Activated T-cell treated with anti-CD3 and anti-CD28 coated beads, Interleukin-2, amount 50 U/mL, for 48 hours (primary cell): ENCODE data around the gene ARFIP1.
"Not testable (repeated sequence)": the region's sequence is repeated elsewhere in the genome, so short reads cannot be mapped to it uniquely, and the experiment has no call there.

Experiments
- DNase-seq, 2 experiments: peaks; one replicate each; pipeline ENCODE4 v3.0.0-alpha.2; 2020

Gene ARFIP1

DNA sequence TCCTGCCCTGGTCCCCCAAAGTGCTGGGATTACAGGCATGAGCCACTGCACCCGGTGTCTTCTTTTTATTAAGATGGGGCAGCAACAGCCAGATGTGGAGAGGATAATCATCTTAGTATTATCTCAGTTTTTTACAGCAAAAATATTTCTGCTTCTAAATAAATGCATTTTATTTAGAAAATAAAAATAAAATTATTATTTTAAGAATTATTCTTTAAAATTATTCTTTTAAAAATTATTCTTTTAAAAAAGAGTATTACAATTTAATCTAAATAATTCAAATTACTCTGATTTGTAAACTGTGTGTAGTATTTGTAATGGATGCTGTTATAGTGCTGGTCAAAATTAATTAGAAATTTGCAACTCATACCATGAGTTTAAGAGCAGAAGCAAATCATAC, 67.6 kb downstream of the ARFIP1 start:
- DNase-seq = no peak

DNA sequence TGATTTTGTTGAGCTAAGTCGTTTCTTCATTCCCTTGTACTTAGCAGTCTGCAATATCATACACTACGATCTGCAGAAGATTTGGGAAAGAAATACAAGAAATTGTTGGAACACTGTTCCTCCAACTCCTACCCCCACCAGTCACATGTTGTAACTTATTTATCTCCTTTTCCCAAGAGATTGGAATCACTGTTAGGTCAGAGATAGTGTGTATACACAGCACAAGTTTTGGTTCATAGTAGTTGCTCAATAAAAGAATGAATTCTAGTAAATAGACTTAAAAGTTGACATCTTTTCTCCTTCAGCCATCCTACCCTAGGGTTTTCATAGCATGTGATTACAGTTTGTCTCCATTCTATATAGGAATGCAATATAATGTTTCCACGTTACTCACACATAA, 68.8 kb downstream of the ARFIP1 start:
- DNase-seq = no peak

GRCh38 chr4:152849350-152849749, 69.6 kb downstream of the ARFIP1 start:
- no peak for DNase-seq

- DNase-seq = peak; percentile 25 to 42
Measured at GRCh38 chr4:152850377-152850776, 70.6 kb downstream of the ARFIP1 start.

- no peak for DNase-seq
Measured at GRCh38 chr4:152851226-152851625, 71.5 kb downstream of the ARFIP1 start.

DNA sequence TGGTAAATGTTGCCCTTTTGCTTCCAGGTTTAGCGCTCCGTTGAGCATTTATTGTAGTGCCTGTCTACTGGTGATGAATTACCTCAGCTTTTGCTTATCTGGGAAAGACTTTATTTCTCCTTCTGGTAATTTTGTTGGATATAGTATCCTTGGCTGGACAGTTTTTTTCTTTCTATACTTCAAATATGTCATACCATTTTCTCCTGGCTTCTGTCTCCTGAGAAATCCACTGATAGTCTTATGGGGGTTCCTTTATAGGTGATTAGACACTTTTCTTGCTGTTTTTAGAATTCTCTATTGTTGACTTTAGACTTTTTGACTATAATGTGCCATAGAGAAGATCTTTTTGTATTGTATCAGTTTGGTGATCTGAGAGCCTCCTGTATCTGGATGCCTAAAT, 73.5 kb downstream of the ARFIP1 start:
- DNase-seq = no peak

DNA sequence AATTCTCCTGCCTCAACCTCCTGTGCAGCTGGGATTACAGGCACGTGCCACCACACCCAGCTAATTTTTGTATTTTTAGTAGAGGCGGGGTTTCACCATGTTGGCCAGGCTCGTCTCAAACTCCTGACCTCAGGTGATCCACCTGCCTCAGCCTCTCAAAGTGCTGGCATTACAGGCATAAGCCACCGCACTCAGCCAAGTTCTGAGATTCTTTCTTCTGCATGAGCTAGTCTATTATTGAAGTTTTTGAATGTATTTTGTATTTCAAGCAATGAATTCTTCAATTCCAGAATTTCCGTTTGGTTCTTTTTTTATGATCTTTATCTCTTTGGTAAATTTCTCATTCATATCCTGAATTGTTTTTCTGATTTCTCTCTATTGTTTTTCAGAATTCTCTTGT, 74.3 kb downstream of the ARFIP1 start:
- DNase-seq = not testable (repeated sequence)

DNA sequence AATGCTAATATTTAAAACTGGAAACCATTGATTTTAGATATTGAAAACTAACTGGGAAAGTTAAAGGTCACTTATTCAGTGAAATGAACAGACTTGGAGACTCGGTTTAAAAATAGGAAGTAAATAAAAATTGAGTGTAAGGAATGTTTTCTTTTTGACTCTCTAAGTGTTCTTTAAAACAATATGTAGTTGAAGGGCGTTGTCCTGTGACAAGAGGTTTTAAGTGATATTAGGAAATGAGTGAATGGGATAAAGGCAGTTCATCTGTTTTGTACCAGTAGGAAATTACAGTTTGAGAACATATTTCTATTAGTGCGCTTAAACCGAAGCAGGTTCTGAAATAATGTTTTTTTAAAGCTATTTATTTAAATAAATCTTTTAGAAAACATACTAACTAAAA, 77.2 kb downstream of the ARFIP1 start:
- no peak for DNase-seq

DNA sequence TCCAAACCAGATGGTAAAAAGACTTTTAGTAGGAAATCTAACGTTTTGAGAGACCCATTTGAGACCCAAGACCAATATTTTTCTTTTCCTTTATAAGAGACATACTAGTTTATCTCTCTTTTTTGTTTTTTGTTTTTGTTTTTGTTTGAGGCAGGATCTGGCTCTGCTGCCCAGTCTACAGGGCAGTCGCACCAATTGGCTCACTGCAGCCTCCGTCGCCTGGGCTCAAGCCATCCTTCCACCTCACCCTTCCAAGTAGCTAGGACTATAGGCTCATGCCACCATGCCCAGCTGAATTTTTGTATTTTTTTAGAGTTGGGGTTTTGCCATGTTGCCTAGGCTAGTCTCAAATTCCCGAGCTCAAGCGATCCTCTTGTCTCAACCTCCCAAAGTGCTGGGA, 79.2 kb downstream of the ARFIP1 start:
- DNase-seq = no peak

GRCh38 chr4:152860046-152860445, 80.3 kb downstream of the ARFIP1 start:
- no peak for DNase-seq

DNA sequence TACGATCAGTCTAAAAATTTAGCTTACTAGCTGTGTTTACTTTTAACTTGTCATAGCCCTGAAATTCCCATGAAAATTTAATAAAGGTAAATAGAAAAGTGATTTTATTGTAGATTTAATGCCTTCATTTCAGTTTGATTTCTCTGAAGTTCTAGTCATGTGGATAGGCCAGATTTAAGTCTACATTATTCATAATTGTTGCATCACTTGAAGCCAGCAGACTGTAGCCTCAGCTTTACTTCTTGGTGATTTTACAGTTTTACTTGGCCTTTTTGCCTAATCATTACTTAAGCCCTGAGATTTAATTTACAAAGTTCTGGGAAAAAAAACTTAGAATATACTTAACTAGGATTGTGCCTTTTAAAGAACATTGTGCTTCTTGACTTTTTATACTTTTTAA, 82.9 kb downstream of the ARFIP1 start:
- DNase-seq = no peak

DNA sequence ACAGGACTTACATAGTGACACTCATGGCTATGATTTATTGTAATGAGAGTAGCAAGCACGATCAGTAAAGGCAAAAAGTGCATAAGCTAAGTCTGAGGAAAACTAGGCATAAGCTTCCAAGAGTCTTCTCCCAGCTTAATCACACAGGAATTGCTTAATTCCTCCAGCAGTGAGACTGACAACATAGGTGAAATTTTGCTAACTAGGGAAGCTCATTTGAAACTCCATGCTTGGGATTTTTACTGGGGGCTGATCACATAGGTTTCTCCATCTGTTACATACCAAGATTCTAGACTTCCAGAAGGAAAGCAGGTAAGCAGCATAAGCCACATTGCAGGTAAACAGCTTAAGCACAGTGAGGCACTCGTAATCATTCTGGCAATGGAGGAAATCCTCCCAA, 84.6 kb downstream of the ARFIP1 start:
- no peak for DNase-seq

DNA sequence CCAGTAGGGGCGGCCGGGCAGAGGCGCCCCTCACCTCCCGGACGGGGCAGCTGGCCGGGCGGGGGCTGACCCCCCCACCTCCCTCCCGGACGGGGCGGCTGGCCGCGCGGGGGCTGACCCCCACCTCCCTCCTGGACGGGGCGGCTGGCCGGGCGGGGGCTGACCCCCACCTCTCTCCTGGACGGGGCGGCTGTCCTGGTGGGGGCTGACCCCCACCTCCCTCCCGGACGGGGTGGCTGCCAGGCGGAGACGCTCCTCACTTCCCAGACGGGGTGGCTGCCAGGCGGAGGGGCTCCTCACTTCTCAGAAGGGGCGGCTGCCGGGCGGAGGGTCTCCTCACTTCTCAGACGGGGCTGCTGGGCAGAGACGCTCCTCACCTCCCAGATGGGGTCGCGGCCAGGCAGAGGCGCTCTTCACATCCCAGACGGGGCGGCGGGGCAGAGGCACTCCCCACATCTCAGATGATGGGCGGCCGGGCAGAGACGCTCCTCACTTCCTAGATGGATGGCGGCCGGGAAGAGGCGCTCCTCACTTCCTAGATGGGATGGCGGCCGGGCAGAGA, 86.8 kb downstream of the ARFIP1 start:
- DNase-seq = not testable (repeated sequence)

DNA sequence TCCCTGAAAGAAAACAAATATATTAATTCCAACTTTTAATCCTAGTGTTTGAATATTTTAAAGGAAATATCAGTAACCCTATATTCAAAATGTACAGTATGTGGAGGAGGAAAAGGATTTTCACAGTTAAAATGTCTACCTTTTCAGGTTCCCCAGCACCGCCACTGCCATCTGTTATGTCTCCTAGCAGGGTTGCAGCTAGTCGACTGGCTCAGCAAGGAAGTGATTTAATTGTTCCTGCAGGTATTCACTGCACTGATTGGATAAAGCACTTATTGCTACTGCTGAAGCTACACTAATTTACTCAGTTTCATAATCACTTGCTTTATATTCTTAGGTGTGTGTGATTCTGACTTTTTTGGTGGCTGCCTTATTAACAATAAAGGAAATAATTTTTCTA, 90.9 kb downstream of the ARFIP1 start:
- no peak for DNase-seq

- no peak for DNase-seq
Measured at GRCh38 chr4:152875261-152875660, 95.5 kb downstream of the ARFIP1 start.

DNA sequence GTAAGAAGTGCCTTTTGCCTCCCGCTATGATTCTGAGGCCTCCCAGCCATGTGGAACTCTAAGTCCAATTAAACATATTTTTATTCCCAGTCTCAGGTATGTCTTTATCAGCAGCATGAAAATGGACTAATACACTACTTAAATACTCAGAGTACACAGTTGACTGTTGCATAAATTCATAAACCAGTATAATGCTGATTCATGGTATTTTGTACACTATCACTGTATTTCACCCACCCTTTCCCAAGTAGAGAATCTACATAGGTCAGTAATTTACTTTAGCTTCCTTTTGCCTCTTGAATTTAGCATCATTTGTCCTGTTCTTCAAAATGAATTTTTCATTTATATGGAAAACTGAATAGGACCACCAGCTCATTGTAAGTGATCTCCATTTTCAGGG, 98.1 kb downstream of the ARFIP1 start:
- DNase-seq = no peak

GRCh38 chr4:152880263-152880662, 100.5 kb downstream of the ARFIP1 start:
- no peak for DNase-seq

DNA sequence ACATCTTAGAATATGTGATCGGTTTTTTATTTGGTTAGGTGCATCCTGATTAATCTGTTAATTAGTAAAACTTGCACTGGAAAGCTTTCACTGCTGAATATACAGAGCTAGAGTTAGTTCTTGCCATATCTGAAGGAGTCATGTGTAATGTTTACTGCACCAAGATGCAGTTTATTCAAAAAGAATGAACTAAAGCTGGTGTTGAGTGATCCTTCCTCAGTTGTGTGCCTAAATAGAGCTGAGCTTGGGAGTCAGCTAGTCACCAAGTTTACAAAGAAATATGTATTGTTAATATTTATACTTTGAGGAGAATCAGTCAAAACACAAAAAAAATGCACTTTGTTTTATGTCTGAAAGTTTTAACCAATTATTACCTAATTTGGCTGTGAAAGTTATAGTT, 102.2 kb downstream of the ARFIP1 start:
- DNase-seq = no peak

GRCh38 chr4:152885185-152885584, 105.4 kb downstream of the ARFIP1 start:
- no peak for DNase-seq

- DNase-seq = no peak
Measured at GRCh38 chr4:152886201-152886600, 106.4 kb downstream of the ARFIP1 start.

DNA sequence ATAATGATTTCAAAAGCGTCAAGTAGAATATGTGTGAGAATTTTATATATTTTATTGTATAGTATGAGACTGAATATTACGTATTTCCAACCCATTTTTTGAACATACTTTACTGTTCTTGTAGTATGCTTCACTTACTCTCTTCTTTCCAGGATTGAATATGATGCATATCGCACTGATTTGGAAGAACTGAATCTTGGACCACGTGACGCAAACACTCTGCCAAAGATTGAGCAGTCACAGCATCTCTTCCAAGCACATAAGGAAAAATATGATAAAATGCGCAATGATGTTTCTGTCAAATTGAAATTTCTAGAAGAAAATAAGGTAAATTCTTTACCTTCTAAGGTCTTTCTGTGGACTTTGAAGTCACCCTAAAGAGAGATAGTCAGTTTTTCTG, 108.2 kb downstream of the ARFIP1 start:
- DNase-seq = no peak

DNA sequence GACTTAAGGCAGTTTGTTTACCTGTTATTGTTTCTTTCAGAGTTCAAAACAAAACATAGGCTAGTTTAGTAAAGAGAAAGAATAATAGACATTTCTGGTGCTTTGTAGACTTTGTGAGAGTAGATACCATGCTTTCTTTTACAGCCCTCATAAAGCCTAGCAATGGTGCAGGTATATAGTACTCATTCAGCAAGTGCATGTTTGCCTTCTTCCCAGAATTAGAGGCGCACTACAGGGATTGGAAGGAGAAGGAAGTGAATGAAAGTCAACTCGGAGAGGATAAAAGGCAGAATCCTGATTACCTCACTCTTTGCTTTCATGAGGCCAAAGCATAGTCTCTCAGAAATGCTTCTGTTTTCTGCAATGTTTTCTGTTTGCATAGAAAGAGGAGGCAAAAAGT, 113.2 kb downstream of the ARFIP1 start:
- DNase-seq = no peak

DNA sequence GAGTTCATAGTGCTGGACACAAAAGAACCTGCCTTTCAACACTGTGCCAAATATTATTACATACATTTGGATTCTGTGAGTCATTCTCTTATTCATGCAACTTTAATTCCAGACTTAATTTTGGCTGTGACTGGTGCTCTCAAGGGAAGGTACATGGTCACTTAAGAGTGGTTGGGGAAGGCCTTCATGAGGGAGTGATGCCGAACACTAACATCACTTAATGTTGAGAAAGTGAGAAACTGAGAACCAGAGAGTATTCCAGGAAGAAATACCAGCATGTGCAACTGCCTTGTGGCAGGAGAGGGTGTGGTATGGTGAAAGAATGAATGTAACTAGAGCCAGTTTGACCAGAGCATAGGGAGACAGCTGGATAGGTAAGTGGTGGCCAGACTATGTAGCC, 114.9 kb downstream of the ARFIP1 start:
- DNase-seq = no peak

GRCh38 chr4:152896811-152897210, 117.1 kb downstream of the ARFIP1 start:
- no peak for DNase-seq

DNA sequence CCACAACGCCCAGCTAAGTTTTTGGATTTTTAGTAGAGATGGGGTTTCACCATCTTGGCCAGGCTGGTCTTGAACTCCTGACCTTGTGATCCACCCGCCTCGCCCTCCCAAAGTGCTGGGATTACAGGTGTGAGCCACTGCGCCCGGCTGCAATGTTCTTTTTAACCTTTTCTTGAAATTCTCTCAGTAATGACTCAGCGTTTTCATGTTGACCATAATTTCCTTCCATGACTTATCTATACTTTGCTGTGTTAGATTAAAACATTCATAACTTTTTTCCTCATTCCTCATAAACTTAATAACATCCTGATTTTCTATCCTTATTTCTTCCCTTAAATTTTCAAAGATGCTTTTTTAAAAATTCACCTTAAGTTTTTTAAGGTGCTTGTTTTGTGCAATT, 118.4 kb downstream of the ARFIP1 start:
- DNase-seq = not testable (repeated sequence)

GRCh38 chr4:152898606-152899005, 118.9 kb downstream of the ARFIP1 start:
- no peak for DNase-seq
